Measurements from ENCODE around the gene INHBA. TPM values are rescaled to one million over a fixed set of nuclear protein-coding genes. Genes with fewer than 3 reads are reported as not detected.

INHBA gene
- total RNA-seq, 1 donor from 2014 or later = 0.08 TPM

GRCh38 chr7:41656366-41656765, 46.5 kb downstream of the INHBA start:
- no peak for DNase-seq (ENCODE audit: low spot score)
- TF ChIP-seq CTCF (IDR thresholded peaks at IDR 0.05; ENCODE audit: unreplicated experiment) = no peak
- Mint-ChIP-seq H3K36me3 (ENCODE audit: low read depth, unreplicated experiment) (no peaks in the 10 kb centered on the region), H3K27ac (ENCODE audit: unreplicated experiment) (no peak overlapping the region), H3K4me3 (ENCODE audit: unreplicated experiment) (no peak overlapping the region), H3K27me3 (ENCODE audit: unreplicated experiment) (no peaks in the 10 kb centered on the region), H3K9me3 (ENCODE audit: unreplicated experiment) (no peaks in the 10 kb centered on the region), H3K4me1 (ENCODE audit: unreplicated experiment) (no peaks in the 10 kb centered on the region)

GRCh38 chr7:41655426-41655825, 47.5 kb downstream of the INHBA start:
- Mint-ChIP-seq H3K9me3 (ENCODE audit: unreplicated experiment) (no peaks in the 10 kb centered on the region), H3K4me3 (ENCODE audit: unreplicated experiment) (no peak overlapping the region), H3K36me3 (ENCODE audit: low read depth, unreplicated experiment) (no peaks in the 10 kb centered on the region), H3K27me3 (ENCODE audit: unreplicated experiment) (no peaks in the 10 kb centered on the region), H3K27ac (ENCODE audit: unreplicated experiment) (no peak overlapping the region), H3K4me1 (ENCODE audit: unreplicated experiment) (no peaks in the 10 kb centered on the region)
- DNase-seq (ENCODE audit: low spot score) = no peak
- TF ChIP-seq CTCF (IDR thresholded peaks at IDR 0.05; ENCODE audit: unreplicated experiment) = no peak

GRCh38 chr7:41652267-41652666, 50.6 kb downstream of the INHBA start:
- Mint-ChIP-seq H3K4me1 (ENCODE audit: unreplicated experiment) (no peaks in the 10 kb centered on the region), H3K4me3 (ENCODE audit: unreplicated experiment) (no peak overlapping the region), H3K36me3 (ENCODE audit: low read depth, unreplicated experiment) (no peaks in the 10 kb centered on the region), H3K27me3 (ENCODE audit: unreplicated experiment) (no peaks in the 10 kb centered on the region), H3K9me3 (ENCODE audit: unreplicated experiment) (no peaks in the 10 kb centered on the region), H3K27ac (ENCODE audit: unreplicated experiment) (no peak overlapping the region)
- DNase-seq (ENCODE audit: low spot score) = no peak
- no peak for TF ChIP-seq CTCF (IDR thresholded peaks at IDR 0.05; ENCODE audit: unreplicated experiment)

GRCh38 chr7:41648501-41648900, 54.4 kb downstream of the INHBA start:
- H3K36me3 Mint-ChIP-seq (ENCODE audit: low read depth, unreplicated experiment) = no peaks in the 10 kb centered on the region
- H3K9me3 Mint-ChIP-seq (ENCODE audit: unreplicated experiment) = no peaks in the 10 kb centered on the region
- no peak for TF ChIP-seq CTCF (IDR thresholded peaks at IDR 0.05; ENCODE audit: unreplicated experiment)
- H3K27me3 Mint-ChIP-seq (ENCODE audit: unreplicated experiment) = no peaks in the 10 kb centered on the region
- H3K4me3 Mint-ChIP-seq (ENCODE audit: unreplicated experiment) = no peak overlapping the region
- no peak overlapping the region for H3K27ac Mint-ChIP-seq (ENCODE audit: unreplicated experiment)
- no peaks in the 10 kb centered on the region for H3K4me1 Mint-ChIP-seq (ENCODE audit: unreplicated experiment)
- DNase-seq (ENCODE audit: low spot score) = no peak

- Mint-ChIP-seq H3K9me3 (ENCODE audit: unreplicated experiment) (no peaks in the 10 kb centered on the region), H3K36me3 (ENCODE audit: low read depth, unreplicated experiment) (no peaks in the 10 kb centered on the region), H3K4me1 (ENCODE audit: unreplicated experiment) (no peaks in the 10 kb centered on the region), H3K27me3 (ENCODE audit: unreplicated experiment) (no peaks in the 10 kb centered on the region), H3K4me3 (ENCODE audit: unreplicated experiment) (no peak overlapping the region), H3K27ac (ENCODE audit: unreplicated experiment) (no peak overlapping the region)
- TF ChIP-seq CTCF (IDR thresholded peaks at IDR 0.05; ENCODE audit: unreplicated experiment) = no peak
- no peak for DNase-seq (ENCODE audit: low spot score)
Observed at GRCh38 chr7:41643616-41644015, 59.3 kb downstream of the INHBA start.

Measured in endothelial cell (in vitro differentiated cells).